ENCODE results near the gene S1PR1.
A peak's percentile ranks its signal among the peaks of the same experiment; 100 is the strongest.

S1PR1 gene

GRCh38 chr1:101290119-101290921 lies 53.5 kb downstream of the S1PR1 start:
- H2AK5ac ChIP-seq (ENCODE audit: low read length) = no peak overlapping the region
- no peak overlapping the region for H4K8ac ChIP-seq (ENCODE audit: low read depth, low read length)
- DNase-seq = peak; percentile 64 to 85
- H3K14ac ChIP-seq (ENCODE audit: low read length) = no peak overlapping the region
- no peak overlapping the region for H2BK5ac ChIP-seq (ENCODE audit: low read depth, low read length, poor library complexity)
- no peak overlapping the region for H3K4me2 ChIP-seq (ENCODE audit: low read length)
- H3K4ac ChIP-seq (ENCODE audit: low read depth, low read length) = no peak overlapping the region
- peaks cover 4 to 8% of the 10 kb centered on the region in 2 experiments for H3K4me1 ChIP-seq (ENCODE audit: control insufficient read depth in 1 of 2, insufficient read depth in 2 of 2, low read length in 2 of 2)
- WGBS (ENCODE audit: extremely low coverage, insufficient coverage, insufficient read length) = no CpG with 5 or more reads among the region's 6 CpGs
- no peak overlapping the region for H3K18ac ChIP-seq (ENCODE audit: low read length)
- H2BK12ac ChIP-seq (ENCODE audit: low read length) = no peak overlapping the region
- no peaks in the 10 kb centered on the region for H3K79me1 ChIP-seq (ENCODE audit: low read length)
- no peak overlapping the region for H2BK120ac ChIP-seq (ENCODE audit: insufficient read depth, low read length, poor library complexity)
- H2AFZ ChIP-seq (ENCODE audit: insufficient read depth, low read length, poor library complexity) = no peak overlapping the region
- H4K12ac ChIP-seq (ENCODE audit: low read depth, low read length) = no peak overlapping the region
- no peaks in the 10 kb centered on the region for H3K36me3 ChIP-seq (ENCODE audit: control insufficient read depth in 1 of 2, insufficient read depth in 2 of 2, low read length in 2 of 2)
- H3K23ac ChIP-seq (ENCODE audit: low read length) = no peak overlapping the region
- no peaks in the 10 kb centered on the region for H3K27me3 ChIP-seq (ENCODE audit: insufficient read depth, low read length)
- no peak overlapping the region for H3K27ac ChIP-seq (ENCODE audit: low read depth, low read length)
- no peak overlapping the region for H3K9ac ChIP-seq (ENCODE audit: low read length)
- H3K9me3 ChIP-seq (ENCODE audit: insufficient read depth, low read depth, low read length) = no peaks in the 10 kb centered on the region
- H3K4me3 ChIP-seq (ENCODE audit: low read depth, low read length) = no peak overlapping the region
- H4K91ac ChIP-seq (ENCODE audit: low read depth, low read length) = no peak overlapping the region
- H3K79me2 ChIP-seq (ENCODE audit: control insufficient read depth, insufficient read depth, low read length, poor library complexity) = no peaks in the 10 kb centered on the region
